ENCODE data around the gene MAN1A2. TPM values are rescaled to one million over a fixed set of nuclear protein-coding genes. Genes with fewer than 3 reads are reported as not detected.
A peak's percentile ranks its signal among the peaks of the same experiment; 100 is the strongest.

MAN1A2 gene
- total RNA-seq, 6 experiments from 2014 or later, result 24.6 to 39.2 (median 31.2) TPM

- Histone ChIP-seq H3K27me3 (no peaks in the 10 kb centered on the region), H3K4me3 (no peak overlapping the region), H3K27ac (peak overlapping the region in 2 of 3 donors; percentile 7 to 8), H3K4me1 (peaks cover 0 to 25% (median 10%) of the 10 kb centered on the region in 4 donors), H3K36me3 (no peaks in the 10 kb centered on the region), H3K9me3 (no peaks in the 10 kb centered on the region)
- ATAC-seq (peak; percentile 11 to 49 (median 32)), DNase-seq (peak; percentile 51 to 73 (median 63))
- intact Hi-C loops (cut with DNase I), result no loop called here
- TF ChIP-seq POLR2A (IDR thresholded peaks at IDR 0.05), result no peak
- TF ChIP-seq CTCF (IDR thresholded peaks at IDR 0.05), result no peak
- WGBS (ENCODE audit: insufficient coverage, low coverage, low lambda C conversion rate, missing lambda C conversion rate), result 37% methylated on average over 4 of the region's 4 CpGs
Measured at GRCh38 chr1:117371441-117372151, 4.3 kb downstream of the MAN1A2 start.

- Histone ChIP-seq H3K27me3 (no peaks in the 10 kb centered on the region), H3K4me3 (no peak overlapping the region), H3K27ac (no peak overlapping the region), H3K4me1 (peaks cover 0 to 25% (median 10%) of the 10 kb centered on the region in 4 donors), H3K9me3 (no peaks in the 10 kb centered on the region), H3K36me3 (no peaks in the 10 kb centered on the region)
- ATAC-seq, result no peak
- TF ChIP-seq CTCF (IDR thresholded peaks at IDR 0.05), result no peak
- no peak for TF ChIP-seq POLR2A (IDR thresholded peaks at IDR 0.05)
- intact Hi-C loops (cut with DNase I), result no loop called here
- 91% methylated on average over 5 of the region's 5 CpGs for WGBS (ENCODE audit: insufficient coverage, low coverage, low lambda C conversion rate, missing lambda C conversion rate)
- no peak for DNase-seq
Measured at GRCh38 chr1:117372863-117373412, 5.7 kb downstream of the MAN1A2 start.

- H3K27ac ChIP-seq, result no peak overlapping the region
- intact Hi-C loops (cut with DNase I), result no loop called here
Measured at GRCh38 chr1:117373932-117374331, 6.7 kb downstream of the MAN1A2 start.

GRCh38 chr1:117375327-117375726 lies 8.1 kb downstream of the MAN1A2 start:
- Histone ChIP-seq H3K9me3 (no peaks in the 10 kb centered on the region), H3K27ac (no peak overlapping the region), H3K27me3 (no peaks in the 10 kb centered on the region), H3K4me3 (no peak overlapping the region), H3K36me3 (no peaks in the 10 kb centered on the region), H3K4me1 (peaks cover 0 to 25% (median 10%) of the 10 kb centered on the region in 4 donors)
- TF ChIP-seq POLR2A (IDR thresholded peaks at IDR 0.05) (no peak), CTCF (IDR thresholded peaks at IDR 0.05) (no peak)
- intact Hi-C loops (cut with DNase I), result no loop called here
- no peak for DNase-seq
- 83% methylated on average over 1 of the region's 1 CpG for WGBS (ENCODE audit: insufficient coverage, low coverage, low lambda C conversion rate, missing lambda C conversion rate)
- no peak for ATAC-seq

More at GRCh38 chr1:117373932-117374331, 6.7 kb downstream of the MAN1A2 start:
- WGBS (ENCODE audit: insufficient coverage, low coverage, low lambda C conversion rate, missing lambda C conversion rate), result 83% methylated on average over 2 of the region's 4 CpGs
- Histone ChIP-seq H3K36me3 (no peaks in the 10 kb centered on the region), H3K9me3 (no peaks in the 10 kb centered on the region), H3K4me1 (peaks cover 0 to 25% (median 10%) of the 10 kb centered on the region in 4 donors), H3K4me3 (no peak overlapping the region), H3K27me3 (no peaks in the 10 kb centered on the region)
- no peak for DNase-seq
- TF ChIP-seq POLR2A (IDR thresholded peaks at IDR 0.05) (no peak), CTCF (IDR thresholded peaks at IDR 0.05) (no peak)
- no peak for ATAC-seq
